ENCODE measurements around the gene FAM151A. TPM values are rescaled to one million over a fixed set of nuclear protein-coding genes. Genes with fewer than 3 reads are reported as not detected.

The FAM151A gene
- total and polyA plus RNA-seq, 2 donors (not counting 3 experiments of a cell fraction or from before 2014, with no cell fraction given) = not detected

DNA sequence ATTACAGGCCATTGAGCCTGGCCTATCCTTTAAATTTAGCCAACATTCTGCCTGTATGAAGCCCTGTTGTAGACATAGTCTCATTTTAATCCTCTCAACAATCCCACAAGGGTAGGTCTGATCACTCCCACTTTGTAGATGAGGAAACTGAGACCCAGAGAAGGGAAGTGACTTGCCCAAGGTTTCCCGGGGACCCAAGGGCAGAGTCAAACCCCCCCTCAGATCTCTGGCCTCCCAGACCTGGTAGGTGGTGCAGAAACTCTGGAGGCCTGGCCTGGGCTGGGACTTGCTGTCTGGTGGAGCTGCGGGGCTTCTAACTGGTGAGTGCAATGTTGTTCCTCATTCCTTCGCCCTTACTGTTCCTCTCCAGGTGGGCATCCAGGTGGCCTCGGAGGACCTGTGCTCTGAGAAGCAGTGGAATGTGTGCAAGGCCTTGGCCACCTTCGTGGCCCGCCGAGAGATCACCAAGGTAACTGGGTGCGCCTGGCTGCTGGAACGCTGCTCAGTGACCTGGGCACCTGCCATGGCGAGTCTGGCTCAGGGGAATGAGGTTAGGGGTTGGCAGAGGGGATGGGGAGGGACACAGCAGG is 29.7 kb downstream of the FAM151A start:
- Histone ChIP-seq H3K4me1 (ENCODE audit: control insufficient read depth, extremely low read depth, insufficient read depth, low read length) (no peaks in the 10 kb centered on the region), H4K20me1 (replicated peaks; ENCODE audit: control insufficient read depth, extremely low read depth, insufficient read depth, low read length) (no peaks in the 10 kb centered on the region), H3K79me2 (ENCODE audit: control insufficient read depth, insufficient read depth, low read length) (no peaks in the 10 kb centered on the region), H3K4me2 (ENCODE audit: insufficient read depth, low read length) (no peak overlapping the region), H3K9ac (replicated peaks; ENCODE audit: extremely low read depth, insufficient read depth, low read length) (no peak overlapping the region), H3K9me1 (replicated peaks; ENCODE audit: control insufficient read depth, extremely low read depth, insufficient read depth, low read length) (no peaks in the 10 kb centered on the region), H2AFZ (ENCODE audit: low read depth, low read length) (no peak overlapping the region), H3K27me3 (ENCODE audit: control insufficient read depth in 2 of 2, insufficient read depth in 2 of 2, low read length in 2 of 2) (no peaks in the 10 kb centered on the region), H3K27ac (ENCODE audit: insufficient read depth, low read depth, low read length) (no peak overlapping the region), H3K4me3 (replicated peaks in 1 of 3; ENCODE audit: insufficient read depth in 1 of 3, low read depth in 1 of 3, low read length in 3 of 3) (no peak overlapping the region), H3K36me3 (ENCODE audit: control insufficient read depth in 2 of 2, extremely low read depth in 1 of 2, insufficient read depth in 2 of 2, low read length in 2 of 2) (no peaks in the 10 kb centered on the region), H3K9me3 (replicated peaks; ENCODE audit: control insufficient read depth, insufficient read depth, low read length) (no peaks in the 10 kb centered on the region)
- intact Hi-C loops (cut with micrococcal nuclease) (no loop called here), dilution Hi-C loops (cut with MboI; ENCODE audit: extremely low pct_ligation_motif_present, low sequenced_read_pairs) (no loop called here)
- ChIA-PET POLR2A (no interaction called here), CTCF (no interaction called here)
- FAIRE-seq = no peak
- TF ChIP-seq MYC (IDR thresholded peaks at IDR 0.05; ENCODE audit: low read depth, low read length) = no peak
- TF ChIP-seq, protein P1, sequence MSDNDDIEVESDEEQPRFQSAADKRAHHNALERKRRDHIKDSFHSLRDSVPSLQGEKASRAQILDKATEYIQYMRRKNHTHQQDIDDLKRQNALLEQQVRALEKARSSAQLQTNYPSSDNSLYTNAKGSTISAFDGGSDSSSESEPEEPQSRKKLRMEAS (IDR thresholded peaks at IDR 0.05; ENCODE audit: insufficient read depth, insufficient read length) = no peak
- no peak for TF ChIP-seq POLR2A (IDR thresholded peaks at IDR 0.05; ENCODE audit: low read depth, low read length)
- no TSS peak for BruUV-seq (replicated peaks)
- DNase-seq (ENCODE audit: low read depth, low spot score) = no peak

DNA sequence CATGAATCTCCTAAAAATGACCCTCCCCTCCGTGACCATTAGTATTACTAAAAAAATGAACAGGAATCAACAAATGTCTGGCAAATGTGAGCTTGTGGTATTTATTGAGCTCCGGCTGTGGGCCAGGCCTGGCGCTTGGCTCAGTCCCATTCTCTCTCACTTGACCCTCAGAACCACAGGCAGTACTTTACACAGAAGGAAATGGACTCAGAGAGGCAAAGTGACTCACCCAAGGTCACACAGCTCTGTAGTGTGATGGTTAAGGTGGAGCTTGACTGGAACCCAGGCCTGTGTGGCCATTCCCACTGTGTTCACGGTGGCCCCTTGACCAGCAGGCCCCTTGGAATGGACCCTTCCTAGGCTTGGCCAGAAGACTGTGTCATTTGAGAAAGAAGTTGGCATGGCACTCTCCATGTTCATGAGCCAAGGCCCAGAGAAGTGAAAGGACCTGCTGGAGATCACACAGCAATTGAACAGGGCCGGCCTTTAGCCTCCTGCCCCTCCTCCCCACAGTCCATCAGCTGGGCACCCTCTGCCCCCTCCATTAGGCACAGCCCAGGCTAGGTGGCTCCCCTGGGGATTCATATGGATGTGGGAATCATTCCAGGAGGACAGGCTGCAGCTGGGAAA is 32.1 kb downstream of the FAM151A start:
- dilution Hi-C loops (cut with MboI; ENCODE audit: extremely low pct_ligation_motif_present, low sequenced_read_pairs) = no loop called here
- DNase-seq (ENCODE audit: low read depth, low spot score) (no peak), FAIRE-seq (no peak)
- Histone ChIP-seq H3K9me1 (replicated peaks; ENCODE audit: control insufficient read depth, extremely low read depth, insufficient read depth, low read length) (no peaks in the 10 kb centered on the region), H2AFZ (ENCODE audit: low read depth, low read length) (no peak overlapping the region), H3K9ac (replicated peaks; ENCODE audit: extremely low read depth, insufficient read depth, low read length) (no peak overlapping the region), H3K9me3 (replicated peaks; ENCODE audit: control insufficient read depth, insufficient read depth, low read length) (no peaks in the 10 kb centered on the region), H3K36me3 (ENCODE audit: control insufficient read depth in 2 of 2, extremely low read depth in 1 of 2, insufficient read depth in 2 of 2, low read length in 2 of 2) (no peaks in the 10 kb centered on the region), H3K27ac (ENCODE audit: insufficient read depth, low read depth, low read length) (no peak overlapping the region), H3K4me3 (replicated peaks in 1 of 3; ENCODE audit: insufficient read depth in 1 of 3, low read depth in 1 of 3, low read length in 3 of 3) (no peak overlapping the region), H4K20me1 (replicated peaks; ENCODE audit: control insufficient read depth, extremely low read depth, insufficient read depth, low read length) (no peaks in the 10 kb centered on the region), H3K4me1 (ENCODE audit: control insufficient read depth, extremely low read depth, insufficient read depth, low read length) (no peaks in the 10 kb centered on the region), H3K27me3 (ENCODE audit: control insufficient read depth in 2 of 2, insufficient read depth in 2 of 2, low read length in 2 of 2) (no peaks in the 10 kb centered on the region), H3K4me2 (ENCODE audit: insufficient read depth, low read length) (no peak overlapping the region), H3K79me2 (ENCODE audit: control insufficient read depth, insufficient read depth, low read length) (no peaks in the 10 kb centered on the region)
- POLR2A ChIA-PET = no interaction called here
- CTCF ChIA-PET = interaction anchor here (0.6 to 1.7 kb wide), 3 partner anchors 10 to 215 kb away, joined by 3 to 5 read pairs (median 4); no protein-coding TSS in a partner anchor
- intact Hi-C loops (cut with micrococcal nuclease) = no loop called here
- TF ChIP-seq POLR2AphosphoS5 (IDR thresholded peaks at IDR 0.05; ENCODE audit: insufficient read depth, low read depth, low read length) = no peak
- TF ChIP-seq FOS (IDR thresholded peaks at IDR 0.05; ENCODE audit: borderline replicate concordance, insufficient read depth, low read length) = no peak
- BruUV-seq (replicated peaks) = no TSS peak

All from endothelial cell of umbilical vein (primary cell).